ENCODE measurements around the gene RCBTB2. TPM values are rescaled to one million over a fixed set of nuclear protein-coding genes. Genes with fewer than 3 reads are reported as not detected.

The RCBTB2 gene
- total RNA-seq, 1 donor from 2014 or later, result 1.6 TPM

DNA sequence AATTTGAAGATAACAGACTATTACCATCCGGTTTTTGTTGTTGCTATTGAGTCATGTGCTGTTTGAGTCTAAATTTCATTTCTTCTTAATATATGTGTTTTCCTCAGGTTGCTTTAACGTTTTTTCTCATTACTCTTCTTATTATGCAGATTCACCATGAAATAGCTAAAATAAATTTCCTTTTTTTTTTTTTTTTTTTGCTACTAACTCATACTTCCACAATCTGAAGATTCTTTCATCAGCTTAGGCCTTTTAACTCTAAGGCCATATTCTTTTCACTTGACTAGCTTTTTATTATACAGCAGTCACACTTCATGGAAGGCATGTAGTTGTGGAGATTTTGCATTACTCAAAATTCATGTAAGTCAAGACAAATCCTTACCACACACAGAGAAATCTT, 23.9 kb upstream of the RCBTB2 start:
- H3K4me3 Mint-ChIP-seq, result no peak overlapping the region
- peaks cover 17% of the 10 kb centered on the region for H3K36me3 Mint-ChIP-seq (ENCODE audit: low read depth)
- peaks cover 30% of the 10 kb centered on the region for H3K9me3 Mint-ChIP-seq
- peaks cover 47% of the 10 kb centered on the region for H3K27me3 Mint-ChIP-seq
- no peak for DNase-seq
- no peak overlapping the region for H3K27ac Mint-ChIP-seq
- H3K4me1 Mint-ChIP-seq, result peaks cover 22% of the 10 kb centered on the region
- intact Hi-C loops (cut with micrococcal nuclease), result no loop called here

- Mint-ChIP-seq H3K4me1 (peaks cover 14% of the 10 kb centered on the region), H3K27me3 (peaks cover 44% of the 10 kb centered on the region), H3K9me3 (peaks cover 31% of the 10 kb centered on the region), H3K27ac (no peak overlapping the region), H3K4me3 (no peak overlapping the region), H3K36me3 (ENCODE audit: low read depth) (peaks cover 17% of the 10 kb centered on the region)
- DNase-seq, result no peak
- intact Hi-C loops (cut with micrococcal nuclease), result no loop called here
Measured at GRCh38 chr13:48555441-48555840, 22.6 kb upstream of the RCBTB2 start.

DNA sequence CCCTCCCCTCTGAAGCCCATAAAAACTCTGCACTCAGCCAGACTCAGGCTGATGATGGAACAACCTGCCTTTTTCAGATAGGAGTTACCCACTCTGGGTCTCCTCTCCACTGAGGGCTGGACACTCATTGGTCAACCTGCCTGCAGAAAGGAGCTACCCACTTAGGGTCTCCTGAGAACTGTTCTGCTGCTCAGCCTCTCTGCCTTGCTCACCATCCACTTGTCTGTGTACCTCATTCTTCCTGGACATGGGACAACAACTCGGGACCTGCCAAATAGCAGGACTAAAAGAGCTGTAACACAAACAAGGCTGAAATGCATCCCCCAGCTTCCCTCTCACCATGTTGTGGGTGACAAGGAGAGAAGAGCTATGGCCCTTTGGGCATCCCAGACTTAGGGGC, 18.4 kb upstream of the RCBTB2 start:
- intact Hi-C loops (cut with micrococcal nuclease), result no loop called here
- H3K27me3 Mint-ChIP-seq, result peaks cover 36% of the 10 kb centered on the region
- H3K27ac Mint-ChIP-seq, result no peak overlapping the region
- peaks cover 8% of the 10 kb centered on the region for H3K36me3 Mint-ChIP-seq (ENCODE audit: low read depth)
- peaks cover 22% of the 10 kb centered on the region for H3K9me3 Mint-ChIP-seq
- no peak overlapping the region for H3K4me3 Mint-ChIP-seq
- DNase-seq, result peak; percentile 54
- H3K4me1 Mint-ChIP-seq, result no peaks in the 10 kb centered on the region

GRCh38 chr13:48549658-48550057, 16.8 kb upstream of the RCBTB2 start:
- no peak overlapping the region for H3K27ac Mint-ChIP-seq
- H3K9me3 Mint-ChIP-seq, result peaks cover 25% of the 10 kb centered on the region
- H3K4me3 Mint-ChIP-seq, result no peak overlapping the region
- DNase-seq, result no peak
- peaks cover 48% of the 10 kb centered on the region for H3K27me3 Mint-ChIP-seq
- peaks cover 8% of the 10 kb centered on the region for H3K36me3 Mint-ChIP-seq (ENCODE audit: low read depth)
- intact Hi-C loops (cut with micrococcal nuclease), result no loop called here
- no peaks in the 10 kb centered on the region for H3K4me1 Mint-ChIP-seq

DNA sequence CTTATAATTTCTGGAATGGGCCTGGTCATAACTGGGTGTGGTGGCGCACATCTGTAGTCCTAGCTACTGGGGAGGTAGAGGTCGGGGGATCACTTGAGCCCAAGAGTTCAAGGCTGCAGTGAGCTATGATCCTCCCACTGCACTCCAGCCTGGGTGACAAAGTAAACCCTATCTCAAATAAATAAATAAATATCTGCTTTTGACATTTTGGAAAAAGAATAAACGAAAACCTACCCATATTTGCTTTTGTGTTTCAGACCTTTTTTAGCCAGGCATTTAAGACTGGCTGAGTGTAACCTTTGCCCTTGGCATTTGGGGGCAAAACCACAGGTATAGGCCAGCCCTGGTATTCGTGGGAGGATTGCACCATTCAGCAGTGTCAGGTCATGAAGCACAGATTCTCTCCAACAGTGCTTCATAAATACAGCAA, 14.8 kb upstream of the RCBTB2 start:
- intact Hi-C loops (cut with micrococcal nuclease), result no loop called here
- Mint-ChIP-seq H3K27me3 (peaks cover 52% of the 10 kb centered on the region), H3K4me3 (no peak overlapping the region), H3K27ac (no peak overlapping the region), H3K4me1 (no peaks in the 10 kb centered on the region), H3K36me3 (ENCODE audit: low read depth) (peaks cover 6% of the 10 kb centered on the region), H3K9me3 (peaks cover 25% of the 10 kb centered on the region)
- no peak for DNase-seq

- H3K27me3 Mint-ChIP-seq, result peaks cover 55% of the 10 kb centered on the region
- H3K4me3 Mint-ChIP-seq, result no peak overlapping the region
- H3K9me3 Mint-ChIP-seq, result peaks cover 21% of the 10 kb centered on the region
- no peak overlapping the region for H3K27ac Mint-ChIP-seq
- intact Hi-C loops (cut with micrococcal nuclease), result no loop called here
- H3K36me3 Mint-ChIP-seq (ENCODE audit: low read depth), result peaks cover 6% of the 10 kb centered on the region
- no peaks in the 10 kb centered on the region for H3K4me1 Mint-ChIP-seq
- no peak for DNase-seq
Measured at GRCh38 chr13:48545608-48546007, 12.7 kb upstream of the RCBTB2 start.

DNA sequence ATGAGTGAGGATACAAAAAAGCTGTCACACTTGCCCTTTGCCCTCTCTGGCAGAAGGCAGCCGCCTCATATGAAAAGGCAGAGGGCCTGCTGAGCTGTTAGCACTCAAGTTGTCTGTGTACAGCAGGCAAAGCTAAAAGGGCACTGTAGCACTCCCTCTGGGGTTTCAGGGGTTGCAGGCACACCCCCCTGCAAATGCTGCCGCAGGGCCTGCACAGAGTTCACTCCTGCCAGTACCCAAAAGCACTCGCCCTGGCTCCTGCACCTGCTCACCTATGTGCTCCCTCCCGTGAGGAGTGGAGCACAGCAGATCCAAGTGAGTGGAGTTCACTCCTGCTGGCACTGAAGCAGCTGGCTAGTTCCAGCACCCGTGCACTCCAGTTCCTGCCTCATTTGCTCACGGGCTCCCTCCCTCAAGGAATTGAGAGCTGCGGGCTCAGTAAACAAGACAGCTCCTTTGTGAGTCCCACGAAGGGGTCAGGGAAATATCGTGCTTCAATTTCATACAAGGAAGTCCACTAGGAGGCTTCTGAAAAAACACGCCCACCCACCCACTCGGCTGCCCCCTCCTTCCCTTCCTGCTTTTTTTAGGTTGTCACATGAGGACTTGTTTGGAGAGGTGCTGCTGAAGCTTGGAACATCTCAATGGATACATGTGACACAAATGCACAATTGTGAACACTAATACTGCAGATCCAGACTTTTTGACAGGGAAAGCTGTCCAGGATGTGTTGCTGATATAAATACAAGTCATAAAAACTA, 9.9 kb upstream of the RCBTB2 start:
- H3K4me3 Mint-ChIP-seq, result no peak overlapping the region
- peak; percentile 55 for DNase-seq
- H3K27me3 Mint-ChIP-seq, result peaks cover 43% of the 10 kb centered on the region
- intact Hi-C loops (cut with micrococcal nuclease), result no loop called here
- H3K4me1 Mint-ChIP-seq, result no peaks in the 10 kb centered on the region
- H3K36me3 Mint-ChIP-seq (ENCODE audit: low read depth), result no peaks in the 10 kb centered on the region
- no peak overlapping the region for H3K27ac Mint-ChIP-seq
- H3K9me3 Mint-ChIP-seq, result peaks cover 17% of the 10 kb centered on the region

- Mint-ChIP-seq H3K27me3 (peaks cover 48% of the 10 kb centered on the region), H3K27ac (no peak overlapping the region), H3K4me1 (no peaks in the 10 kb centered on the region), H3K9me3 (peaks cover 23% of the 10 kb centered on the region), H3K36me3 (ENCODE audit: low read depth) (no peaks in the 10 kb centered on the region), H3K4me3 (no peak overlapping the region)
- intact Hi-C loops (cut with micrococcal nuclease), result no loop called here
- peak; percentile 40 for DNase-seq
Measured at GRCh38 chr13:48542138-48542537, 9.3 kb upstream of the RCBTB2 start.

DNA sequence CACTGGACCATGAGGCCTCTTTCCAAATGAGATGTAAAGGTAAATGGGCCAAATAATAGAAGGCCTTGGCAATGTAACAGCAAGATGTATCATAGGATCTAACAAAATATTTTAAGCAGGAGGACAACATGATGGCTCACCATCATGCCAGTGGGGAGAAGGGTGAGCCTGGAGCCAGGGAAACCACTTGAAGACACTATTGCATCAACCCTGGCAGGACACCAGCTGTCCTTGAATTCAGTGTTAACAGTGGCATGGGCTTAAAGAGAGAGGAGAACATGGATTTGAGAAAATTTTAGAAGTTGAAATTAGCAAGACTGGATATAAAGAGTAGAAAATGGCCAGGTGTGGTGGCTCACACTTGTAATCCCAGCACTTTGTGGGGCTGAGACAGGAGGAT, 6.7 kb upstream of the RCBTB2 start:
- Mint-ChIP-seq H3K4me3 (no peak overlapping the region), H3K27ac (no peak overlapping the region), H3K27me3 (peaks cover 40% of the 10 kb centered on the region), H3K4me1 (no peaks in the 10 kb centered on the region), H3K9me3 (peaks cover 29% of the 10 kb centered on the region), H3K36me3 (ENCODE audit: low read depth) (no peaks in the 10 kb centered on the region)
- no peak for DNase-seq
- intact Hi-C loops (cut with micrococcal nuclease), result no loop called here

DNA sequence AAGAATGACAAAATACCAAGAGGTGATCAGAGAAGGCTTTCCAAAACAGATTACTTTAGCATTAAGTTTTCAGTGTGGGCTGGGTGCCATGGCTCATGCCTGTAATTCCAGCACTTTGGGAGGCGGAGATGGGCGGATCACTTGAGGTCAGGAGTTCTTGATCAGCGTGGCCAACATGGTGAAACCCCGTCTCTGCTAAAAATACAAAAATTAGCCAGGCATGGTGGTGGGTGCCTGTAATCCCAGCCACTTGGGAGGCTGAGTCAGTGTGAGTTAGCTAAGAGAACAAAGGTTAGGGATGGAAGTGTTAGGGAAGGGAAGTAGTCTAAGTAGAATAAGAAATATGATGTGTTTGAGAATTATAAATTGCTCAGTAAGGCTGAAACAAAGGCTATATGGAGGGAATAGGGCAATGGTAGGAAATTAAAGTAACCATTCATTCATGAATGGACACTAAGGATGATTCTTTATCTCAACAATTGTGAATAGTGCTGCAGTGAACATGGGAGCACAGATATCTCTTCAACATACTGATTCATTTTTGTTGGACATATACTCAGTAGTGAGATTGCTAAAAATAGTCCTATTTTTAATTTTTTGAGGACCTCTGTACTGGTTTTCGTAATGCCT, 3.9 kb upstream of the RCBTB2 start:
- Mint-ChIP-seq H3K4me1 (peaks cover 13% of the 10 kb centered on the region), H3K27ac (no peak overlapping the region), H3K36me3 (ENCODE audit: low read depth) (no peaks in the 10 kb centered on the region), H3K4me3 (no peak overlapping the region), H3K9me3 (peaks cover 29% of the 10 kb centered on the region), H3K27me3 (peaks cover 27% of the 10 kb centered on the region)
- intact Hi-C loops (cut with micrococcal nuclease), result no loop called here
- peak; percentile 50 for DNase-seq

- H3K4me1 Mint-ChIP-seq, result peaks cover 23% of the 10 kb centered on the region
- H3K9me3 Mint-ChIP-seq, result peaks cover 29% of the 10 kb centered on the region
- DNase-seq, result no peak
- H3K4me3 Mint-ChIP-seq, result no peak overlapping the region
- peaks cover 25% of the 10 kb centered on the region for H3K27me3 Mint-ChIP-seq
- no peaks in the 10 kb centered on the region for H3K36me3 Mint-ChIP-seq (ENCODE audit: low read depth)
- no peak overlapping the region for H3K27ac Mint-ChIP-seq
- intact Hi-C loops (cut with micrococcal nuclease), result no loop called here
Measured at GRCh38 chr13:48535766-48536165, 2.9 kb upstream of the RCBTB2 start.

DNA sequence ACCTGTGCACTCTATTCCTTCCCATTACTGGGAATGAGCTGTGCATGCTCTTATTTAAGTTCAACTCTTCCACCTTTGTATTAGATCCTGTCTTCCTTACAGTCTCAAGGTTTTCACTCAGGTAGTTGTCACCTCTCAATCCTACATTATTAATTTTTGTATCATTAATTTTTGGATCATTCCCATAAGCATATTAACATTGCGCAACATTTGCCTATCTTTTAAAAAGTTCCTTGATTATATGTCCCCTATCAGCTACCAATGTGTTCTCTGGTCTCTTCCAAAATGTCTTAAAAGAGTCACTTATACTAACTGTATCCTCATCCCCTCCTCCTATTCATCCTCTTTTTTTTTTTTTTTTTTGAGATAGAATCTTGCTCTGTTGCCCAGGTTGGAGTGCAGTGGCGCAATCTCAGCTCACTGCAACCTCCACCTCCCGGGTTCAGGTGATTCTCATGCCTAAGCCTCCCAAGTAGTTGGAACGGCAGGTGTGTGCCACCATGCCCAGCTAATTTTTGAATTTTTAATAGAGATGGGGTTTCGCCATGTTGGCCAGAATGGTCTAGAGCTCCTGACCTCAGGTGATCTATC, 2.1 kb upstream of the RCBTB2 start:
- no peaks in the 10 kb centered on the region for H3K36me3 Mint-ChIP-seq (ENCODE audit: low read depth)
- H3K27ac Mint-ChIP-seq, result no peak overlapping the region
- intact Hi-C loops (cut with micrococcal nuclease), result no loop called here
- DNase-seq, result no peak
- H3K4me1 Mint-ChIP-seq, result peaks cover 23% of the 10 kb centered on the region
- H3K27me3 Mint-ChIP-seq, result peaks cover 25% of the 10 kb centered on the region
- peaks cover 29% of the 10 kb centered on the region for H3K9me3 Mint-ChIP-seq
- no peak overlapping the region for H3K4me3 Mint-ChIP-seq

GRCh38 chr13:48533961-48534600, 1.2 kb upstream of the RCBTB2 start:
- H3K27me3 Mint-ChIP-seq, result peaks cover 24% of the 10 kb centered on the region
- peaks cover 27% of the 10 kb centered on the region for H3K9me3 Mint-ChIP-seq
- H3K4me1 Mint-ChIP-seq, result peaks cover 26% of the 10 kb centered on the region
- peak overlapping the region; percentile 96 for H3K27ac Mint-ChIP-seq
- no peaks in the 10 kb centered on the region for H3K36me3 Mint-ChIP-seq (ENCODE audit: low read depth)
- DNase-seq, result peak; percentile 55
- H3K4me3 Mint-ChIP-seq, result peak overlapping the region; percentile 87
- intact Hi-C loops (cut with micrococcal nuclease), result loop anchor here (2.0 kb wide), 2 partner anchors 41 to 131 kb away; no protein-coding TSS in a partner anchor

GRCh38 chr13:48532256-48532505, 699 bp downstream of the RCBTB2 start:
- H3K9me3 Mint-ChIP-seq, result peaks cover 15% of the 10 kb centered on the region
- no peak for DNase-seq
- H3K4me1 Mint-ChIP-seq, result peaks cover 26% of the 10 kb centered on the region
- intact Hi-C loops (cut with micrococcal nuclease), result loop anchor here (1.0 to 2.0 kb wide), 8 partner anchors 27 to 495 kb away; partner anchors contain the start of genes NUDT15 and RB1
- peak overlapping the region; percentile 96 for H3K27ac Mint-ChIP-seq
- peaks cover 2% of the 10 kb centered on the region for H3K36me3 Mint-ChIP-seq (ENCODE audit: low read depth)
- H3K27me3 Mint-ChIP-seq, result peaks cover 11% of the 10 kb centered on the region
- peak overlapping the region; percentile 87 for H3K4me3 Mint-ChIP-seq

Data from activated CD4-positive, alpha-beta T cell treated with anti-CD3 and anti-CD28 coated beads, Interleukin-2, amount 10 ng/mL, durations not matched to agents 24 days and 14 days (primary cell).